Astrocyte (in vitro differentiated cells and primary cell): Measurements from ENCODE around the gene MCAT. TPM values are rescaled to one million over a fixed set of nuclear protein-coding genes. Genes with fewer than 3 reads are reported as not detected.

ENCODE experiments used
- DNase-seq: peaks from one replicate; pipeline ENCODE4 v3.0.0-alpha.2; 2010; ENCODE audit warnings: low read depth
- FAIRE-seq: peaks from 2 replicates; lab custom pipeline; 2011; peaks lifted over from hg19 to GRCh38; lab: Jason Lieb, UNC
- H2AFZ ChIP-seq: 2 replicates; pipeline ENCODE4 v1.6.0; 2012; ENCODE audit warnings: low read depth, low read length, inconsistent platforms
- H3K27ac ChIP-seq: 2 replicates; pipeline ENCODE4 v1.5.1; 2011; ENCODE audit warnings: low read depth, low read length, inconsistent platforms
- H3K27me3 ChIP-seq: 2 replicates; pipeline ENCODE4 v1.6.0; 2011; ENCODE audit warnings: low read length, inconsistent platforms; ENCODE audit not compliant: insufficient read depth
- H3K36me3 ChIP-seq: 2 replicates; pipeline ENCODE4 v1.5.1; 2011; ENCODE audit warnings: low read length, inconsistent platforms; ENCODE audit not compliant: insufficient read depth
- H3K4me1 ChIP-seq: 2 replicates; pipeline ENCODE4 v1.5.1; 2011; ENCODE audit warnings: low read length, inconsistent platforms; ENCODE audit not compliant: insufficient read depth
- H3K4me2 ChIP-seq: 2 replicates; pipeline ENCODE4 v1.6.0; 2012; ENCODE audit warnings: low read length, inconsistent platforms
- H3K4me3 ChIP-seq: 2 replicates; pipeline ENCODE4 v1.5.1; 2011; ENCODE audit warnings: low read depth, mild to moderate bottlenecking, low read length, inconsistent platforms; ENCODE audit not compliant: insufficient read depth
- H3K79me2 ChIP-seq: 2 replicates; pipeline ENCODE4 v1.6.0; 2012; ENCODE audit warnings: mild to moderate bottlenecking, low read length, inconsistent platforms; ENCODE audit not compliant: insufficient read depth
- H3K9ac ChIP-seq: 2 replicates; pipeline ENCODE4 v1.6.0; 2012; ENCODE audit warnings: mild to moderate bottlenecking, low read length, inconsistent platforms
- H3K9me3 ChIP-seq: 2 replicates; pipeline ENCODE4 v1.5.1; 2012; ENCODE audit warnings: low read depth, mild to moderate bottlenecking, low read length, inconsistent platforms; ENCODE audit not compliant: insufficient read depth
- H4K20me1 ChIP-seq: 2 replicates; pipeline ENCODE4 v1.6.0; 2012; ENCODE audit warnings: low read length, inconsistent platforms; ENCODE audit not compliant: insufficient read depth
- H3K27ac Mint-ChIP-seq: one replicate; pipeline ENCODE4 v1.8.0; 2021; ENCODE audit warnings: mild to moderate bottlenecking, mixed read lengths; ENCODE audit not compliant: unreplicated experiment
- H3K27me3 Mint-ChIP-seq: one replicate; pipeline ENCODE4 v1.8.0; 2021; ENCODE audit warnings: low read depth, mixed read lengths; ENCODE audit not compliant: unreplicated experiment
- H3K36me3 Mint-ChIP-seq: one replicate; pipeline ENCODE4 v1.8.0; 2021; ENCODE audit warnings: low read depth, mixed read lengths; ENCODE audit not compliant: unreplicated experiment
- H3K4me1 Mint-ChIP-seq: one replicate; pipeline ENCODE4 v1.8.0; 2021; ENCODE audit warnings: low read depth, mixed read lengths; ENCODE audit not compliant: unreplicated experiment
- H3K4me3 Mint-ChIP-seq: one replicate; pipeline ENCODE4 v1.8.0; 2021; ENCODE audit warnings: mild to moderate bottlenecking, moderate library complexity, mixed read lengths; ENCODE audit not compliant: unreplicated experiment
- H3K9me3 Mint-ChIP-seq: one replicate; pipeline ENCODE4 v1.8.0; 2021; ENCODE audit warnings: mild to moderate bottlenecking, mixed read lengths; ENCODE audit not compliant: unreplicated experiment
- EZH2 ChIP-seq: IDR thresholded peaks from 2 replicates; pipeline ENCODE4 v1.6.1; 2012; ENCODE audit warnings: mild to moderate bottlenecking, low read length, inconsistent platforms; ENCODE audit not compliant: insufficient read depth
- total RNA-seq: library from RNA; stranded (reverse); gene quantifications from 2 replicates; pipeline ENCODE4 v1.2.1, GENCODE V29; 2021
- TF ChIP-seq, protein P1 (sequence below): IDR thresholded peaks from 2 replicates; pipeline ENCODE4 v1.5.1; 2011; ENCODE audit warnings: low read depth, mild to moderate bottlenecking, inconsistent platforms, low read length, moderate library complexity; ENCODE audit not compliant: insufficient read depth

Gene MCAT
- total RNA-seq, 1 donor from 2014 or later = 15.1 TPM

GRCh38 chr22:43136801-43137200, 6.4 kb downstream of the MCAT start:
- DNase-seq (no peak), FAIRE-seq (no peak)
- peaks cover 6% of the 10 kb centered on the region for H3K4me1 Mint-ChIP-seq
- TF ChIP-seq EZH2 = no peak
- TF ChIP-seq, protein P1, sequence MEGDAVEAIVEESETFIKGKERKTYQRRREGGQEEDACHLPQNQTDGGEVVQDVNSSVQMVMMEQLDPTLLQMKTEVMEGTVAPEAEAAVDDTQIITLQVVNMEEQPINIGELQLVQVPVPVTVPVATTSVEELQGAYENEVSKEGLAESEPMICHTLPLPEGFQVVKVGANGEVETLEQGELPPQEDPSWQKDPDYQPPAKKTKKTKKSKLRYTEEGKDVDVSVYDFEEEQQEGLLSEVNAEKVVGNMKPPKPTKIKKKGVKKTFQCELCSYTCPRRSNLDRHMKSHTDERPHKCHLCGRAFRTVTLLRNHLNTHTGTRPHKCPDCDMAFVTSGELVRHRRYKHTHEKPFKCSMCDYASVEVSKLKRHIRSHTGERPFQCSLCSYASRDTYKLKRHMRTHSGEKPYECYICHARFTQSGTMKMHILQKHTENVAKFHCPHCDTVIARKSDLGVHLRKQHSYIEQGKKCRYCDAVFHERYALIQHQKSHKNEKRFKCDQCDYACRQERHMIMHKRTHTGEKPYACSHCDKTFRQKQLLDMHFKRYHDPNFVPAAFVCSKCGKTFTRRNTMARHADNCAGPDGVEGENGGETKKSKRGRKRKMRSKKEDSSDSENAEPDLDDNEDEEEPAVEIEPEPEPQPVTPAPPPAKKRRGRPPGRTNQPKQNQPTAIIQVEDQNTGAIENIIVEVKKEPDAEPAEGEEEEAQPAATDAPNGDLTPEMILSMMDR = no peak
- H3K9ac ChIP-seq = no peak overlapping the region
- H3K4me3 Mint-ChIP-seq = no peak overlapping the region
- H3K9me3 ChIP-seq = no peaks in the 10 kb centered on the region
- no peaks in the 10 kb centered on the region for H3K9me3 Mint-ChIP-seq
- no peaks in the 10 kb centered on the region for H3K27me3 ChIP-seq
- no peak overlapping the region for H3K4me2 ChIP-seq
- H3K4me1 ChIP-seq = peaks cover under 1% of the 10 kb centered on the region
- H3K36me3 Mint-ChIP-seq = peaks cover 24% of the 10 kb centered on the region
- H3K27ac Mint-ChIP-seq = no peak overlapping the region
- peaks cover 9% of the 10 kb centered on the region for H3K79me2 ChIP-seq
- no peak overlapping the region for H3K4me3 ChIP-seq
- H3K36me3 ChIP-seq = peaks cover 26% of the 10 kb centered on the region
- peaks cover 14% of the 10 kb centered on the region for H4K20me1 ChIP-seq
- H3K27me3 Mint-ChIP-seq = no peaks in the 10 kb centered on the region
- H2AFZ ChIP-seq = no peak overlapping the region
- no peak overlapping the region for H3K27ac ChIP-seq

GRCh38 chr22:43136255-43136654, 6.9 kb downstream of the MCAT start:
- TF ChIP-seq EZH2 = no peak
- TF ChIP-seq, protein P1 = peak; percentile 50
- Histone ChIP-seq H3K36me3 (peaks cover 29% of the 10 kb centered on the region), H3K79me2 (peaks cover 5% of the 10 kb centered on the region), H2AFZ (no peak overlapping the region), H3K27ac (no peak overlapping the region), H3K4me3 (no peak overlapping the region), H4K20me1 (peaks cover 11% of the 10 kb centered on the region), H3K4me1 (no peaks in the 10 kb centered on the region), H3K9me3 (no peaks in the 10 kb centered on the region), H3K9ac (no peak overlapping the region), H3K27me3 (no peaks in the 10 kb centered on the region), H3K4me2 (no peak overlapping the region)
- H3K9me3 Mint-ChIP-seq = no peaks in the 10 kb centered on the region
- no peaks in the 10 kb centered on the region for H3K27me3 Mint-ChIP-seq
- H3K36me3 Mint-ChIP-seq = peaks cover 24% of the 10 kb centered on the region
- H3K27ac Mint-ChIP-seq = no peak overlapping the region
- FAIRE-seq = no peak
- peaks cover 6% of the 10 kb centered on the region for H3K4me1 Mint-ChIP-seq
- DNase-seq = no peak
- no peak overlapping the region for H3K4me3 Mint-ChIP-seq

DNA sequence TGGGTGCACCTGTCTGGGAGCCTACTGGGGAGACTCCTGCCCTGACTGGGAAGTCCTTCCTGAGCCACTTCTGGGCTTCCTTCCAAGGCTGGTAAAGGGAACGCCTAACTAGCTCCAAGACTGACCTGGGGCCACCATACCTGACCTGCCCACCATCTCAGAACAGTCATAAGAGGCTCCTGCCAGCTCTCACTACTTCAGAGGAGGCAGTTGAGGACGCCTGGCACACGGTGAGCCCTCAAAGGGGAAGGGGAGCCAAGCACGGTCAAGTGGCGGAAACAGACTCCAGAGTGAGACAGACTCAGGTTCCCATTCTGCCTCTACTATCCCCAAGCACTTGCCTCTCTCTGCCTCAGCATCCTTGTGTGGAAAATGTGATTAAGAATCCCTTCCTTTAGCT, 7.6 kb downstream of the MCAT start:
- no peak overlapping the region for H3K27ac ChIP-seq
- no peak for DNase-seq
- H3K9ac ChIP-seq = no peak overlapping the region
- peaks cover 28% of the 10 kb centered on the region for H3K36me3 ChIP-seq
- H3K79me2 ChIP-seq = no peaks in the 10 kb centered on the region
- H3K27me3 ChIP-seq = no peaks in the 10 kb centered on the region
- H4K20me1 ChIP-seq = peaks cover 9% of the 10 kb centered on the region
- Mint-ChIP-seq H3K4me3 (no peak overlapping the region), H3K27ac (no peak overlapping the region), H3K9me3 (no peaks in the 10 kb centered on the region), H3K4me1 (peaks cover 6% of the 10 kb centered on the region), H3K27me3 (no peaks in the 10 kb centered on the region), H3K36me3 (peaks cover 22% of the 10 kb centered on the region)
- H3K4me2 ChIP-seq = no peak overlapping the region
- H3K4me1 ChIP-seq = no peaks in the 10 kb centered on the region
- H2AFZ ChIP-seq = no peak overlapping the region
- no peak overlapping the region for H3K4me3 ChIP-seq
- FAIRE-seq = no peak
- TF ChIP-seq EZH2 = no peak
- TF ChIP-seq, protein P1 = no peak
- no peaks in the 10 kb centered on the region for H3K9me3 ChIP-seq
